Measurements from ENCODE around the gene CDK4.

The CDK4 gene

DNA sequence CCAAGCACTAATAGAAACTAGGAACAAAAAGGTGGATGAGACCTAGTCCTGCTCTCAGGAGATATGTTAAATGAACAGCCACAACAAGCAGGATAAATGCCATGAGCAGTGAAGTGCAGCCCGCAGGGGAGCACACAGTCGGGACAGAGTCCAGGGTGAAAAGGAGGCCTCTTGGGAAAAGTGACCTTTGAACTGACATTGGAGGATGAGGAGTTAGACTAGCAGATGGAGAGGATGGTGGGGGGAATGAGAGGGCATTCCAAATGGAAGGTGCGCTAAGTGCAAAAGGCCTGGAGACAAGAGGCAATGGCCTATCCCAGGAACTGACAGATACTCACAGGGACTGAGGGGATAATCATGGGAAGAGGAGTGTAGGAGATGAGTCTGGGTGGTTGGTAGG lies 53.7 kb downstream of the CDK4 start:
- DNase-seq (ENCODE audit: low spot score), result no peak
